ENCODE data around the gene FLOT1. TPM values are rescaled to one million over a fixed set of nuclear protein-coding genes. Genes with fewer than 3 reads are reported as not detected.

FLOT1 gene
- total and polyA plus RNA-seq, 2 of the 13 experiments (the other 11 are each of a cell fraction or from before 2014, with no cell fraction given): 82.3 to 130 TPM

DNA sequence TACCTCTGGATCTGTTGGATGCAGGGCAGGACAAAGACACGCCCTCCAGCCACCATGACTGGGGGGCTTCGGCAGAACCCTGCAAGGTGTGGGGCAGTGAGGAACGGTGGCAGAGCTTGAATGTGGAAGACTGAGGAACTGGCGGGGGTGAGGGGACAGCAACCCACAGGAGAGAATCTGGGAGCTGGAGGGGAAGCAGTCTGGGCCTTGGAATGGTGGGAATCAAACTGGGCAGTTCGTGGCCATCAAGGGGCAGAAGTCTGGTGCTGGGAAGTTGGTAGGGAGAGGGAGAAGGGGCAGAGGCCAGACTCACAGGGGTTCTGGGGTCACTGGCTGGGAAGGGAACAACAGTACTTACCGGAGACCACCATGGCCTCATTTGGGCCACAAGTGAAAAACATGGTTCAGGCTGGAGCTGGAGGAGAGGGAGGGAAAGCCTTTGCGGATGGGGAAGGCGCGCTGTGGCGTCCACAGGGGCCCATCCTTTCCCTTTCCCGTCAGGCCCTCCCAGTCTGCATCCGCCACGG, 635 bp downstream of the FLOT1 start (continued):
- 0 out of 2 replicates have a peak, but pooled peaks have one; percentile 7 for TF ChIP-seq SMYD3 (CRISPR knock-in tag; IDR thresholded peaks at IDR 0.05)
- TF ChIP-seq ZNF616 (CRISPR knock-in tag; IDR thresholded peaks at IDR 0.05; ENCODE audit: low read depth): 0 out of 2 replicates have a peak, but pooled peaks have one; percentile 5
- TF ChIP-seq, protein P1, sequence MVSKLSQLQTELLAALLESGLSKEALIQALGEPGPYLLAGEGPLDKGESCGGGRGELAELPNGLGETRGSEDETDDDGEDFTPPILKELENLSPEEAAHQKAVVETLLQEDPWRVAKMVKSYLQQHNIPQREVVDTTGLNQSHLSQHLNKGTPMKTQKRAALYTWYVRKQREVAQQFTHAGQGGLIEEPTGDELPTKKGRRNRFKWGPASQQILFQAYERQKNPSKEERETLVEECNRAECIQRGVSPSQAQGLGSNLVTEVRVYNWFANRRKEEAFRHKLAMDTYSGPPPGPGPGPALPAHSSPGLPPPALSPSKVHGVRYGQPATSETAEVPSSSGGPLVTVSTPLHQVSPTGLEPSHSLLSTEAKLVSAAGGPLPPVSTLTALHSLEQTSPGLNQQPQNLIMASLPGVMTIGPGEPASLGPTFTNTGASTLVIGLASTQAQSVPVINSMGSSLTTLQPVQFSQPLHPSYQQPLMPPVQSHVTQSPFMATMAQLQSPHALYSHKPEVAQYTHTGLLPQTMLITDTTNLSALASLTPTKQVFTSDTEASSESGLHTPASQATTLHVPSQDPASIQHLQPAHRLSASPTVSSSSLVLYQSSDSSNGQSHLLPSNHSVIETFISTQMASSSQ (IDR thresholded peaks at IDR 0.05; ENCODE audit: low read depth): 0 out of 2 replicates have a peak, but pooled peaks have one; percentile 40
- TF ChIP-seq, protein P1 (CRISPR knock-in tag; IDR thresholded peaks at IDR 0.05; ENCODE audit: borderline replicate concordance): no peak
- TF ChIP-seq CENPX (CRISPR knock-in tag; IDR thresholded peaks at IDR 0.05): no peak
- TF ChIP-seq, protein P2, sequence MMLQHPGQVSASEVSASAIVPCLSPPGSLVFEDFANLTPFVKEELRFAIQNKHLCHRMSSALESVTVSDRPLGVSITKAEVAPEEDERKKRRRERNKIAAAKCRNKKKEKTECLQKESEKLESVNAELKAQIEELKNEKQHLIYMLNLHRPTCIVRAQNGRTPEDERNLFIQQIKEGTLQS (CRISPR knock-in tag; IDR thresholded peaks at IDR 0.05): no peak; the same call in 1 of the 2 replicates
- TF ChIP-seq AHR (CRISPR knock-in tag; IDR thresholded peaks at IDR 0.05): no peak
- TF ChIP-seq HNRNPLL (IDR thresholded peaks at IDR 0.05; ENCODE audit: low read depth, low read length, poor library complexity, severe bottlenecking): no peak
- no peak for TF ChIP-seq ZNF484 (CRISPR knock-in tag; IDR thresholded peaks at IDR 0.05; ENCODE audit: borderline replicate concordance, low read depth)
- TF ChIP-seq, protein P3, sequence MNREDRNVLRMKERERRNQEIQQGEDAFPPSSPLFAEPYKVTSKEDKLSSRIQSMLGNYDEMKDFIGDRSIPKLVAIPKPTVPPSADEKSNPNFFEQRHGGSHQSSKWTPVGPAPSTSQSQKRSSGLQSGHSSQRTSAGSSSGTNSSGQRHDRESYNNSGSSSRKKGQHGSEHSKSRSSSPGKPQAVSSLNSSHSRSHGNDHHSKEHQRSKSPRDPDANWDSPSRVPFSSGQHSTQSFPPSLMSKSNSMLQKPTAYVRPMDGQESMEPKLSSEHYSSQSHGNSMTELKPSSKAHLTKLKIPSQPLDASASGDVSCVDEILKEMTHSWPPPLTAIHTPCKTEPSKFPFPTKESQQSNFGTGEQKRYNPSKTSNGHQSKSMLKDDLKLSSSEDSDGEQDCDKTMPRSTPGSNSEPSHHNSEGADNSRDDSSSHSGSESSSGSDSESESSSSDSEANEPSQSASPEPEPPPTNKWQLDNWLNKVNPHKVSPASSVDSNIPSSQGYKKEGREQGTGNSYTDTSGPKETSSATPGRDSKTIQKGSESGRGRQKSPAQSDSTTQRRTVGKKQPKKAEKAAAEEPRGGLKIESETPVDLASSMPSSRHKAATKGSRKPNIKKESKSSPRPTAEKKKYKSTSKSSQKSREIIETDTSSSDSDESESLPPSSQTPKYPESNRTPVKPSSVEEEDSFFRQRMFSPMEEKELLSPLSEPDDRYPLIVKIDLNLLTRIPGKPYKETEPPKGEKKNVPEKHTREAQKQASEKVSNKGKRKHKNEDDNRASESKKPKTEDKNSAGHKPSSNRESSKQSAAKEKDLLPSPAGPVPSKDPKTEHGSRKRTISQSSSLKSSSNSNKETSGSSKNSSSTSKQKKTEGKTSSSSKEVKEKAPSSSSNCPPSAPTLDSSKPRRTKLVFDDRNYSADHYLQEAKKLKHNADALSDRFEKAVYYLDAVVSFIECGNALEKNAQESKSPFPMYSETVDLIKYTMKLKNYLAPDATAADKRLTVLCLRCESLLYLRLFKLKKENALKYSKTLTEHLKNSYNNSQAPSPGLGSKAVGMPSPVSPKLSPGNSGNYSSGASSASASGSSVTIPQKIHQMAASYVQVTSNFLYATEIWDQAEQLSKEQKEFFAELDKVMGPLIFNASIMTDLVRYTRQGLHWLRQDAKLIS (CRISPR knock-in tag; IDR thresholded peaks at IDR 0.05): 0 out of 2 replicates have a peak, but pooled peaks have one; percentile 45
- TF ChIP-seq ZNF101 (CRISPR knock-in tag; IDR thresholded peaks at IDR 0.05; ENCODE audit: borderline replicate concordance, low read depth): no peak
- TF ChIP-seq SAFB2 (CRISPR knock-in tag; IDR thresholded peaks at IDR 0.05; ENCODE audit: borderline replicate concordance, low read depth): no peak
- no peak for TF ChIP-seq SCMH1 (CRISPR knock-in tag; IDR thresholded peaks at IDR 0.05; ENCODE audit: borderline replicate concordance)
- TF ChIP-seq AGO1 (IDR thresholded peaks at IDR 0.05; ENCODE audit: low read depth, low read length, poor library complexity, severe bottlenecking): no peak
- TF ChIP-seq, protein P4, sequence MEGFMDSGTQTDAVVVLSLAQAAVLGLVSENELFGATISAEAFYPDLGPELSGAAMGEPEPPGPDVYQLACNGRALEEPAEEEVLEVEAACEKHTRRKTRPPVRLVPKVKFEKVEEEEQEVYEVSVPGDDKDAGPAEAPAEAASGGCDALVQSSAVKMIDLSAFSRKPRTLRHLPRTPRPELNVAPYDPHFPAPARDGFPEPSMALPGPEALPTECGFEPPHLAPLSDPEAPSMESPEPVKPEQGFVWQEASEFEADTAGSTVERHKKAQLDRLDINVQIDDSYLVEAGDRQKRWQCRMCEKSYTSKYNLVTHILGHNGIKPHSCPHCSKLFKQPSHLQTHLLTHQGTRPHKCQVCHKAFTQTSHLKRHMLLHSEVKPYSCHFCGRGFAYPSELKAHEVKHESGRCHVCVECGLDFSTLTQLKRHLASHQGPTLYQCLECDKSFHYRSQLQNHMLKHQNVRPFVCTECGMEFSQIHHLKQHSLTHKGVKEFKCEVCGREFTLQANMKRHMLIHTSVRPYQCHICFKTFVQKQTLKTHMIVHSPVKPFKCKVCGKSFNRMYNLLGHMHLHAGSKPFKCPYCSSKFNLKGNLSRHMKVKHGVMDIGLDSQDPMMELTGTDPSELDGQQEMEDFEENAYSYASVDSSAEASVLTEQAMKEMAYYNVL (CRISPR knock-in tag; IDR thresholded peaks at IDR 0.05; ENCODE audit: borderline replicate concordance): no peak
- peak; percentile 14 for TF ChIP-seq TOPORS (CRISPR knock-in tag; IDR thresholded peaks at IDR 0.05)
- TF ChIP-seq KAT8 (CRISPR knock-in tag; IDR thresholded peaks at IDR 0.05): no peak
- no peak for TF ChIP-seq NR3C1 (CRISPR knock-in tag; IDR thresholded peaks at IDR 0.05)
